NCI-H128 (cell line): Measurements from ENCODE around the gene TBX6.

ENCODE experiments used
- DNase-seq: peaks from one replicate; lab custom pipeline; 2025; ENCODE audit not compliant: unreplicated experiment; lab: John Stamatoyannopoulos, UW

The TBX6 gene

DNA sequence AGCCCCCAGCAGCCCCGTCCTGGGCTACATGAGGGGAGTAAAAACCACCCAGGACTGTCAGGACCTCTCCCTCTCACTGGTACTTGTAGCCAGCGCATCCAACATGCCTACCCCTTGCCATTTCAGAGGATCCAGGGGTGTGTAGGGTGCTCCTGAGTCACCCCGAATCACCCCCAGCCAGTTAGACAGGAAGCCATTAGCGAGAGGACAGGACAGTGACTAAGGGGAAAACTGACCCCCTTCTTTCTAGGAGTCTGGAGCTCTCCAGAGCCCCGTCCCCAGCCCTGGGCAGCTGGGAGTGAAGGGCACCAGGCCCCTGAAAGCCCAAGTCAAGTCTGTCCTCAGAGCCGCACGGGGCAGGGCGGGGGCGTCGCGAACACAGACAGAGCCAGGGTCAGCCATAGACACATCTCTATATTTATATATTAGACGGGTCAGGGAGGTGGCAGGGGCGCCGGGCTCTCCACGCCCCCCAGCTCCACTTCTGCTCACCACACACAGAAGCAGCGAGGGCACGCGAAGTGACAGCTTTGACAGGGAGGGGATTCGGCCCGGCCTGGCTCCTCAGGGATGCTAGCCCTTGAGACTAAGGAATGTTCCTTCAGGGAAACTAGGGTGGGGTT is 22.1 kb upstream of the TBX6 start:
- DNase-seq = no peak

- DNase-seq = no peak
Observed at GRCh38 chr16:30113031-30113710, 21.4 kb upstream of the TBX6 start, which contains the start of gene GDPD3. TSS of gene GDPD3 (minus strand) at chr16:30113537. CDS start at chr16:30113478, 59 bp downstream.

DNA sequence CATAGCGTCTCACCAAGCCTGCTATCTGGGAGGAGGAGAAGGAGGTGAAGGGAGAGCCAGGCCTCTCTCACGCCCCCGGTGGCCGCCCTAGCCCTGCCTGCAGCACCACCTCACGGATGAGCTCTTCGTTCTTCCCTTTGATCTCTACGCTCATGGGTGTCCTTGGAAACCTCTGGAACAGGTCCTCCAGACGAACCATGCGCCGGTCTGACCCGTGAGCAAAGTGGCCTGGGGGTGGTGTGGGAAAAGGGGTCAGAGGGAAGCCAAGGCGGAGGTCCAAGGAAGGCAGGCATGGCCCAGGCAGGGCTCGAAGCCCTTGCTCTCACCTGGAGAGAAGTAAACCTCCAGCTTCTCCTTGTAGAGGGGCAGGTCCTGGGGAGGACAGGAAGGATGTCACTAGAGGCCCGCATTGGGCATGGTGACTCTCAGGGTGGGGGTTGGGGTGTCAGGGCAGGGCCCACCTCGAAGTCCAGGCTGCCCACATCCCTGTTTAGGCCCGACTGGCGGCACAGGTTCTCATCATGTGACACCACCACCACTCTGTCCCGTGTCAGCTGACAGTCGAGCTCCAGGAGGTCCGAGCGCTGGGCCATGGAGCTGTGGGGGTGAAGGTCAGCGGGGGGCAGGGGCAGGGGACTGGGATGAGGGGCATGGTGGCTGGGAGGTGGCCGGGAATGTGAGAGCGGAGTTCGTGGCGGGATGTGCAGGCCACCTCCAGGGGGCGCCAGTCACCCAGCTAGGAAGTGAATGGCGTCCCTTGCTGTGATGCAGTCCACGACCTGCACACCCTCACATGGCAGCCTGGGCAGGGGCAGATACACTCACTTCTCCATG is 20.7 kb upstream of the TBX6 start:
- DNase-seq = no peak

GRCh38 chr16:30110661-30111060 is 18.9 kb upstream of the TBX6 start:
- DNase-seq = no peak

GRCh38 chr16:30108059-30108850 is 16.5 kb upstream of the TBX6 start:
- no peak for DNase-seq

DNA sequence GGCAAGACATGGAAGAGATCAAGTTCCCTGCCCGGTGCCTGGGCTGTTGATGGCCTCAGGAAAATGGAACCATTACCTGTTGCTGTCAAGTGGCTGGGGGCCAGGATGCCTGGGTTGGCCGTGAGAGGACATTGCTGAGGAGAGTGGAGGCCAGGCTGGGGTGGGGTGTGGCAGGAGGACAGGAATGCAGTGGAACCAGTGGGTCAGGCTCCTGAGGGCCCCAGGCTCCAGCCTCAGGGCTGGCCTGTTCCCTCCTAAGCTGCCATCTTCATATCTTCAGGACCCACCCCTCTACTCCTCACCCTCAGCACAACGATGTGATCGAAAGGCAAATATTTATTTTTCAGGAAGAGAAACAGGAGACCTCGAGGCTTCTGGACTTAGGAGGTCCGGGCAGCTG is 12.8 kb upstream of the TBX6 start:
- no peak for DNase-seq

GRCh38 chr16:30104090-30104489 is 12.4 kb upstream of the TBX6 start:
- no peak for DNase-seq

DNA sequence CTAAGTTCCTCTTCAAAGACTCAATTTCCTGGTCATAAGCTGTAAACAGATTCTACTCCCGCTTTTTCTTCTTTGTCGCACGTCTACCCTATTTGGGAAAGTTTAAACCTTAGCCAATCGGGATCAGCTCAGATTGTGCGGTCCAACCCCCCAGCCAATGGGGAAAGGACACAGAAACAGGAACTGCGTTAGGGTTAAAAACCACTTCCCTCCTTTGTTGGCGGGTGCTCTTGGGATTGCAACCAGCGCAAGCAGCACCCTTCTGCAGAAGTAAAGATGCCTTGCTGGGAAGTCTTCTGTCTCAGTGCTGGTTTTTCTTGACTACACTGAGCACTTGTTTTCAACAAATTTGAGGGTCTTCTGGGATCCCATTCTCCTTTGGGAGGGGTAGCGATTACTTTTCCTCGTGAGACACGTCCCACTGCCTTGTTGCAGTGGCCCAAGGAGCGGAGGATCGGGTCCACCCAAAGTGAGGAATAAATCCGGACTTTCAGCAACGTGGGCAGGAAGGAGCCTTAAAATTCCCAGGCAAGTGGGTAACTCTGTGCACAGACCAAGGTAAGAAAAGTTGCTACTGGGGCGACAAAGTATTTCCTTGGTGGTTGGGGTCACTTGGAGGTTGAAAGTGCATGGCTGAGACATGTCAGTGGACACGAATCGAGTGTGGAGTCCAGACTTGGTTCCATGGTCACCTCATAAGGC is 5.3 kb upstream of the TBX6 start:
- DNase-seq = no peak

DNA sequence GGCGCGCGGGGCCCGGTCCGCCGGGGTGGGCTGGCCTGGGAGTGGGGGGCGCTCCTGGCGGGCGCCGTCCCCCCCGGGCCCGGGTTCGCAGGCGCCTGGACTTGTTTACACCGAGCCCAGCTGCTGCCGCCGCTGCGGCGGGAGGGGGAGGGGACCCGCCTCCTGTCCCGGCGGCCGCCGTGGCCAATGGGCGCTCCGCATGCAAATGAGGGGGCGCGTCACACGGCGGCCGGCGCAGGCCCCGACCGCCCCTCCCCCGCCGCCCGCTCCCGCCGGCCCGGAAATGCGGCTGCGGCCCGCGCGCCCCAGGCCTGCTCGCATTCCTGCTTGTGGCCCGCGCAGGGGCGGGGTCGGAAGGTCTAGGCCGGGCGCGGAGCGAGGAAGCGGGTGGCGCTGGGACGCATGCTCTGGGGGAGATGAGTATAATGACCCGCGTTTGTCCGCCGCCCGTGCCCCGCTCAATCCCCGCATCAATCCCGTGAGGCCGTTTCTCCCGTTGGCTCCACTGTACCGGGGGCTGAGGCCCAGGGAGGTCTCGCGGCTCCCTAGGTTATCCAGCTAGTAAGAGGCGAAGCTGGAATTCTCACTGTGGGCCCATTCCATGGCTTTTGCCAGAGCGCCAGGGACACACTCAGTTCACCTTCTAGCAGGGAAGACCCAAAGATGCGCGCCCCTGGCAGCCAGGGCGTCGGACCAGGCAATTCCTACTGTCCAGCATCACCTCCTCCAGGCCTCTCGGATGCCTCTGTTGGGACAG is 4.6 kb upstream of the TBX6 start, which contains the start of gene YPEL3:
YPEL3 (minus strand) TSS at position 109 of the 757 bp plus-strand sequence. CDS start 731 bp downstream, outside the sequence.
- peak; percentile 41 for DNase-seq

DNA sequence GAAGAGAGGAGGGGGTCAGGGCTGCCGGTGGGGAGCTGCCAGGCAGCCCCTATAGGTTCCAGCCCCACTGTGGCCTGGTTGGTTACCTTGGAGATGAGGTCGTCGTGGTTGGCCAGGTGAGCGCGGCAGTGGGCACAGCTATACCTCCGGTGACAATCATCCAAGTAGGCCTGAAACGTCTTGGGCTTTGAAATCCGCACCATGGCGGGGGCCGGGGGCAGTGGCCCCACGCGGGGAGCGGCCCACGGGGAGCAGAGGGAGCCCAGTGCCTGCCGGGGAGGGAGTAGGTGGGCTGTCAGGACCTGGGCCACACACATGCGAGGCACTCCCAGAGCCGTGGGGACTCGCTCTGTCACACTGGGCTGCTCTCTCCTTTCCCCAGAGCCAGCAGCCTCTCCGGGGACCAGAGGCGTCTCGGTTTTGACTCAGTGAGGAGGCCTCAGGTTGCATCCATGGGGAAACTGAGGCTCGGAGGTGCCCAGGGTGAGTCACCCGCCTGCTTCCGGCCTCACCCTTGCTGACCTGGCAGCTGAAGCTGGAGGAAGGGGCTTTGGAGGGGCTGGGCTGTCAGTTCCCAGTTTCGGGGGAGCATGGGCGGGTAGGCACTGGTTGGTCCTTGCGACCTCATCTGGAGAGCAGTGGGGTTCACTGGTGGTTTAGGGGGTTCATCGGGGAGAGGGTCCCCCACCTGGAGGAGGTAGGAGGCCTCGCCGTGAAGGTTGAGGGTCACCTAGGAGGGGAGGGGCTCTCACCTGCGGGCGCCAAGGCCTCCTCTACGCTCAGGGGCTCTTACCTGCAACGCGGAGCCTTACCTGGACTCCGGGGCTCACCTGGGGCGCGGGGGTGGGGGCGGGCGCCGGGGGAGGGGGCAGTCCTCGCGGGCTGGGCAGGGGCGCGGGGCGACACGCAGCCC is 3.7 kb upstream of the TBX6 start:
- DNase-seq = no peak

DNA sequence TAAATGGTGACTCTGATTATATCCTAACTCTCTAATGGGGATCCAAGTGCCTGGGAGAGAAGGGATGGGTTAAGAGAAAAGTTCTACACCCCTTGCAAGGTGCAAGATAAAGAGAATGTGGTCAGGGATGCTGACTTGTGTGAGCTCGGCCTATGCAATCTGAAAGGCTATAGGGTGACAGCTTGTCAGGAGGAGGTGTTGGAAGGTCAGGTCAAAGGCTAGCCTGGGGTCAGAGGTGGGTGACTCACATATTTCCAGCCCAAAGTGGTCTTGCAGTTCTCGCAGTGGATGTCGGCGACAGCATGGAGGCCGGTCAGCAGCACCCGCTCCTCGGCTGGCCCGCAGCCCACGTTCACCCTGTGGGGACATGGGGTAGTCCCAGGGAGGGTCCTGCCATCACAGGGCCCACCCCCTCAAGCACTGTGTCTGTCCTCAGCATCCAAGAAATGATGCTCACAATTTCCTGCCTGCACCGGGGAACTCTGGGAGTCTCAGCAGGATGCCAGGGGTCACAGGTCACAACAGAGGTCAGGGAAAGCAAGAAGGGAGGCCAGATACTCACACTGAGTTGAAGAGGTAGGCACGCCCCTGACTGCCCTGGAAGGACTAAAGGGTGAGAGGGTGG is 2.9 kb upstream of the TBX6 start:
- DNase-seq = no peak

- no peak for DNase-seq
Observed at GRCh38 chr16:30092373-30093010, 768 bp upstream of the TBX6 start.

DNA sequence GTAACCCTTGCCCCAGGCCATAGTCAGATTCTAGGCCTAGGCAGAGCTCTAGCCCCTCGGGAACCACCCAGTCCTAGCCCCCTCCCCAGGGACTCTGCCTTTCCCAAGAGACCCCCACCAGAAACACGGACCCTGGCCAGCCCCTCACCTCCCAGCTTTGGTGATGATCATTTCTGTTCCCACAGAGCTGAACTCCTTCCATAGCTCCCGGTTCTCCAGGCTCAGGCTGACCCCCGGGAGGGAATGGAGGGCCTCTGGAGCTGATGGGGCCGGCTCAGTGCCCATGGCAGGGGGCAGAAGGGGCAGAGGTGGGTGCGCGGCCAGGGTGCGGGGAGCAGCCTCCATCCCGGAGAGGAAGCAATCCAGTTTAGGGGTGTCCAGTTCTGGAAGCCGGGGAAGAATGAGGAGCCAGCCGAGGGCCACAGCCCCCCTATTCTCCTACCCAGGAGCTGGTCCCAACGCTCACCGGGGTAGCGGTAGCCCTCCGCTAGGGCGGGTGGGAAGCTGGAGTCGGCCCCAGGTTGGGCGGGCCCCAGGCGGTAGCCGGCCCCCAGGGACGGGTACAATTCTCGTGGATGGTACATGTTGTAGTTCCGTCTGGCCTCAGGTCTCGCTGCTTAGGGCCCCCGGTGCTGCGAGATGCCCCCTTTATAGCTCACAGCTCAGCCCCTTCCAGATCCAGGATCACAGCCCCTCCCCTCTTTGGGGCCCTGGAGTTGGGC is 953 bp downstream of the TBX6 start:
- no peak for DNase-seq

DNA sequence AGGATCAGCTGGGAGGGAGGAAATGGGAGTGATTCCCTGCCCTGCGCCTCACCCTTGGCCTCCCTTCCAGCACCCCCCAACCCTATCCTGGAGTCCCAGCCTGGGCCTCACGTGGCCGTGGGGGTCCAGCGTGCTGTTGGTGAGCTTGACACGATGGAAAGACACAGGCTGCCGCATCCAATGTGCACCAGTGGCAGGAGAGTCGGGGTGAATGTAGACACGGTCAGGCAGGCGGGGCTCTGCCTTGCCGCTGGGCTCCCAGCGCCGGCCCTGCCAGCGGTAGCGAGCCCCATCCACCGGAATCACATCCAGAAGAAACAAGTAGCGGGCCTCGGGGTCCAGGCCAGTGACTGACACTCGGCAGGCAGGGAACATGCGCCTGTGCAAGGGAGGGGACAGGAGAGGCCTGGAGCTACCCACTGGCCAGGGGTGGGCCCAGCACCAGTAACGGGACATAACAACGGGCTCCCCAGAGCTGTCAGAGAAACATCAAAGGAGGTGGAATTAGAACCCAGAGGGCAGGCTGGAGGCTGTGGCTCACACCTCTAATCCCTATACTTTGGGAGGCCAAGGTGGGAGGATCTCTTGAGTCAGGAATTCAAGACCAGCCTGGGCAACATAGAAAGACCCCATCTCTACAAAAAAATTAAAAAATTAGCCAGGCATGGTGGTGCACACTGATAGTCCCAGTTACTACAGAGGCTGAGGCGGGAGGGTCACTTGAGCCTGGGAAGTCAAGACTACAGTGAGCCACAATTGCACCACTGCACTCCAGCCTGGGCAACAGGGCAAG is 2.7 kb downstream of the TBX6 start:
- DNase-seq = no peak

DNA sequence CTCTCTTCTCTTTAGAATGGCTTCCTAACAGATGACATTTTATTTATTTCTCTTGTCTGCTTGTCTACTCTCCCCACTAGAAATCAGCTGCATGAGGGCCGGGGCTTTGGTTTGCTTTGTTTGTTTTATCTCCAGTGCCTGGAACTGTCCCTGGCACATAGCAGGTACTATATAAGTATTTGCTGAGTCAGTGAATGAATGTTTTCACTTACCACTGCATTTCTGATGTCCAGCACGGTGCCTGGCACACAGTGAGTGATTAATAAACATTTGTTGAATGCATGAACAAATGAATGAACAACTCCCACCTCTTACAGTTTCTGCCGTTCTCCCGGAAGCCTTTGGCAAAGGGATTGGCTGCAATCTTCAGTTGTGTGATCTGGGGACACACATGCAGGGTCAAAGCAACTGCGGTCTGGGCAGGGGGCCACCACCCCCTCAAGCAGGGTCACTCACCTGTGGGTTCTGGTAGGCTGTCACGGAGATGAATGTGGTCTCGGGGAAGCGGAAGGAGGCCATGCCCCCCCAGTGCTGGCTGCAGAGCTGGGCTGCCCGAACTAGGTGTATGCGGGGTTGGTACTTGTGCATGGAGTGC is 3.4 kb downstream of the TBX6 start:
- no peak for DNase-seq
